ENCODE data around the gene IL34. TPM values are rescaled to one million over a fixed set of nuclear protein-coding genes. Genes with fewer than 3 reads are reported as not detected.

IL34 gene
- total RNA-seq, 1 donor from 2014 or later = 6.1 TPM

DNA sequence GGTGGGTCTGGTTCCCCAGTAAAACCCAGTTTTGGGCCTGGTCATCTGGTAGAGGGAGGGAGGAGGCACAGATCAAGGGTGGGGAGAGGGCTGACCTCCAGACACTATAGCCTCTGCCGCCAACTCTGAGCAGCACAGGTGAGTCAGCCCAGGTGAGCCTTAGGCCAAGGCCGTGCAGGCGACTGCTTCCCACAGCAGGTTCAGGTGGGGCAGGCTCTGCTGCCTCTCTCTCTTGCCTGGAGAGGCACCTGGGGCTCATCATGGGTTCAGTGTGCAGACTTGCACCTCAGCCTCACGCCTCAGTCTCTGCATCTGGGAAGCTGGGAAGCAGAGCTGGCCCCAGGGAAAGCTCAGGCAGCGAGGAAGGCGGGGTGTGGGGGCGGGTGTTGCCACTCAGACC is 37.8 kb upstream of the IL34 start:
- intact Hi-C loops (cut with DNase I) = no loop called here
- no peak for TF ChIP-seq POLR2A (IDR thresholded peaks at IDR 0.05)
- TF ChIP-seq, protein P1, sequence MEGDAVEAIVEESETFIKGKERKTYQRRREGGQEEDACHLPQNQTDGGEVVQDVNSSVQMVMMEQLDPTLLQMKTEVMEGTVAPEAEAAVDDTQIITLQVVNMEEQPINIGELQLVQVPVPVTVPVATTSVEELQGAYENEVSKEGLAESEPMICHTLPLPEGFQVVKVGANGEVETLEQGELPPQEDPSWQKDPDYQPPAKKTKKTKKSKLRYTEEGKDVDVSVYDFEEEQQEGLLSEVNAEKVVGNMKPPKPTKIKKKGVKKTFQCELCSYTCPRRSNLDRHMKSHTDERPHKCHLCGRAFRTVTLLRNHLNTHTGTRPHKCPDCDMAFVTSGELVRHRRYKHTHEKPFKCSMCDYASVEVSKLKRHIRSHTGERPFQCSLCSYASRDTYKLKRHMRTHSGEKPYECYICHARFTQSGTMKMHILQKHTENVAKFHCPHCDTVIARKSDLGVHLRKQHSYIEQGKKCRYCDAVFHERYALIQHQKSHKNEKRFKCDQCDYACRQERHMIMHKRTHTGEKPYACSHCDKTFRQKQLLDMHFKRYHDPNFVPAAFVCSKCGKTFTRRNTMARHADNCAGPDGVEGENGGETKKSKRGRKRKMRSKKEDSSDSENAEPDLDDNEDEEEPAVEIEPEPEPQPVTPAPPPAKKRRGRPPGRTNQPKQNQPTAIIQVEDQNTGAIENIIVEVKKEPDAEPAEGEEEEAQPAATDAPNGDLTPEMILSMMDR (IDR thresholded peaks at IDR 0.05) = no peak
- TF ChIP-seq POLR2AphosphoS5 (IDR thresholded peaks at IDR 0.05; ENCODE audit: insufficient read depth in 1 of 2, low read depth in 1 of 2) = no peak

DNA sequence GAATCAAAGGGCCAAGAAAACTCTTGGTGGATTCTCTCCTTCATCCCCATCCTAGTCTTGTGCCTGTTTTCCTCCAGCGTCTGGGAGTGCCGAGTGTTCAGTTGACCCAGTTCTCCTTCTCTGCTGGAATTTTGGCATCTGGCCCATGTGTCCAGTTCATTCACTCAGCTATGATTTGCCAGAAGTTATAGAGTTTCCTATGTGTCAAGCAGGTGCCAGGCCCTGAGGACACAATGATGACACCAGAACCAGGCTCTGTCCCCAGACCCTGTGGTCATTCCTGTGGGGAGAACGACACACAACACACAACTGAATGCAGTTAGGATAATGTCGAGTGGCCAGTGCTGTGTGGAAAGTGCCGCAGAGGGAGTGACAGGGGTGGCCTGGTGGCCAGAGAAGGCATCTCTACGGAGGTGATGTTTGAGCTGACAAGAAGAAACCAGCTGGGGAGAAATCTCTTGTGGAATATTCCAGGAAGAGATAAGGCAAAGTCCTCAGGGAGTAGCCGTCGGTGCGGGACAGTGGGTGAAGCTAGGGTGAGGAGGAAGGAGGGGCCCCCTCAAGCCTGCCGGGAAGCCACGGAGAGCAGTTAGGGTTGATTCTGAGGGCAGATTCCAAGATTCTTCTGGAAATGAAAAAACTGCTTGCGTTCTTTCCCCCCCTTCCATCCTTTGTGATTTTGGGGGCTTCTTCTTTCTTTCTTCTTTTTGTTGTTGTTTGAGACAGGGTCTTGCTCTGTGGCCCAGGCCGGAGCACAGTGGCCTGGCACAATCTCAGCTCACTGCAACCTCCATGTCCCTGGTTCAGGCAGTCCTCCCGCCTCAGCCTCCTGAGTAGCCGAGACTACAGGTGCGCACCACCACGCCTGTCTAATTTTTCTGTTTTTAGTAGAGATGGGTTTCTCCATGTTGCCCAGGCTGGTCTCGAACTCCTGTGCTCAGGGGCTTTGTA is 35.8 kb upstream of the IL34 start:
- Histone ChIP-seq H3K9me3 (no peaks in the 10 kb centered on the region), H3K36me3 (no peaks in the 10 kb centered on the region), H3K27me3 (no peaks in the 10 kb centered on the region), H3K27ac (no peak overlapping the region), H3K4me3 (no peak overlapping the region), H3K4me1 (peaks cover 5% of the 10 kb centered on the region)
- DNase-seq (ENCODE audit: extremely low spot score in 2 of 2) = no peak
- no peak for TF ChIP-seq POLR2AphosphoS5 (IDR thresholded peaks at IDR 0.05; ENCODE audit: insufficient read depth in 1 of 2, low read depth in 1 of 2)
- TF ChIP-seq, protein P1 (IDR thresholded peaks at IDR 0.05) = no peak
- TF ChIP-seq POLR2A (IDR thresholded peaks at IDR 0.05) = no peak
- intact Hi-C loops (cut with DNase I) = no loop called here

More for the DNA sequence above, 37.8 kb upstream of the IL34 start:
- DNase-seq (ENCODE audit: extremely low spot score in 2 of 2) = no peak
- Histone ChIP-seq H3K9me3 (no peaks in the 10 kb centered on the region), H3K4me3 (no peak overlapping the region), H3K36me3 (no peaks in the 10 kb centered on the region), H3K27me3 (no peaks in the 10 kb centered on the region), H3K27ac (no peak overlapping the region), H3K4me1 (peaks cover 5% of the 10 kb centered on the region)

DNA sequence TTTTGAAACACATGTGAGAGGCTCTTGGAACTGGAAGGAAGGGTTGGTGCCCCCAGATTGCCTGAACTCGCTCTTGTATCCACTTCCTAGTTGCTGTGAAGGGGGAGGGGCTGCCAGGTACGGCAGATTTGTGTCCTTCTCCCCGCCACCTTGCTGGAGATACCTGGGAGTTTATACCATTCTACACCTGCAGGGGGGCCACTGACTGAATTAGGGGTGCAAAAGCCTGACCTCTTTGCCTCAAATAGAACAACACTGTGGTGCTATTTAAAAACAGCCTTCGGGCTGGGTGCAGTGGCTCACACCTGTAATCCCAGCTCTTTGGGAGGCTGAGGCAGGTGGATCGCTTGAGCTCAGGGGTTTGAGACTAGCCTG is 35.1 kb upstream of the IL34 start:
- Histone ChIP-seq H3K9me3 (no peaks in the 10 kb centered on the region), H3K4me3 (no peak overlapping the region), H3K36me3 (no peaks in the 10 kb centered on the region), H3K27ac (no peak overlapping the region), H3K27me3 (no peaks in the 10 kb centered on the region), H3K4me1 (peaks cover 5% of the 10 kb centered on the region)
- no peak for DNase-seq (ENCODE audit: extremely low spot score in 2 of 2)
- TF ChIP-seq, protein P1 (IDR thresholded peaks at IDR 0.05) = no peak
- TF ChIP-seq POLR2AphosphoS5 (IDR thresholded peaks at IDR 0.05; ENCODE audit: insufficient read depth in 1 of 2, low read depth in 1 of 2) (no peak), POLR2A (IDR thresholded peaks at IDR 0.05) (no peak)
- intact Hi-C loops (cut with DNase I) = no loop called here

DNA sequence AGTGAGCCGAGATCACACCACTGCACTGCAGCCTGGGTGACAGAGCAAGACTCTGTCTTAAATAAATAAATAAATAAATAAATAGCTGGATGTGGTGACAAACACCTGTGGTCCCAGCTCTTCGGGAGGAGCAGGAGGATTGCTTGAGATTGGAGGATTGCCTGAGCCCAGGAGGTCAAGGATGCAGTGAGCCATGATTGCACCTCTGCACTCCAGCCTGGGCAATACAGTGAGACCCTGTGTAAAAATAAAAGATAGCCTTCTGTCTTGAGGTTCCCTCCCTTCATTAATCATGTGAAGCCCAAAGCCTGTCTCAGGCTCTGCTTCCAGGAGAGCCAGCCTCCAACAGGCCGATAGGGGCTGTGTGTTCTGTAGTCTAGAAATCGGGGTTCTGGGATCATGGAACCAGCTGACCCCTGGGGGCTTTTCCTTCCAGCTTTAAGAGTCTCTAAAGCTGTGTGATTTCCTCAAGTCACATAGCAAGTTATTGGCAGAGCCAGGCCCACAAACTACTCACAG is 34.5 kb upstream of the IL34 start:
- Histone ChIP-seq H3K9me3 (no peaks in the 10 kb centered on the region), H3K4me1 (peaks cover 5% of the 10 kb centered on the region), H3K27ac (no peak overlapping the region), H3K36me3 (no peaks in the 10 kb centered on the region), H3K27me3 (no peaks in the 10 kb centered on the region), H3K4me3 (no peak overlapping the region)
- intact Hi-C loops (cut with DNase I) = no loop called here
- no peak for DNase-seq (ENCODE audit: extremely low spot score in 2 of 2)
- TF ChIP-seq, protein P1 (IDR thresholded peaks at IDR 0.05) = no peak
- TF ChIP-seq POLR2A (IDR thresholded peaks at IDR 0.05) (no peak), POLR2AphosphoS5 (IDR thresholded peaks at IDR 0.05; ENCODE audit: insufficient read depth in 1 of 2, low read depth in 1 of 2) (no peak)

DNA sequence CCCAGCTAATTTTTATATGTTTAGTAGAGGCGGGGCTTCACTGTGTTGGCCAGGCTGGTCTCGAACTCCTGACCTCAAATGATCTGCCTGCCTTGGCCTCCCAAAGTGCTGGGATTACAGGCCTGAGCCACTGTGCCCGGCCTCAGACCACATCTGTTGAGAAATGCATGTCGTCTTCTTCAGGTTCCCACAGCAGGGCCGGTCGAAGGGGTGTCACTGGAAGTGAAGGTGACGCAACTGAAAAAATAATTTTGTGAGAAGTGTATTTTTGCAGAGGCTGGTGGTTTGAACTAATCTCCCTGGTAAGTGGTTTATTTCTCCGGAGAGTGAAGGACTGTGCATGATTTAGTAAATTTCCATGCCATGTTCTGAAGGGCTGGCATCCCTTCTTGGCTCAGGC is 33.4 kb upstream of the IL34 start:
- no peak for DNase-seq (ENCODE audit: extremely low spot score in 2 of 2)
- no peaks in the 10 kb centered on the region for H3K36me3 ChIP-seq
- intact Hi-C loops (cut with DNase I) = no loop called here
- H3K27ac ChIP-seq = no peak overlapping the region
- H3K4me1 ChIP-seq = peaks cover 5% of the 10 kb centered on the region
- H3K9me3 ChIP-seq = no peaks in the 10 kb centered on the region
- no peak overlapping the region for H3K4me3 ChIP-seq
- TF ChIP-seq, protein P1 (IDR thresholded peaks at IDR 0.05) = no peak
- TF ChIP-seq POLR2AphosphoS5 (IDR thresholded peaks at IDR 0.05; ENCODE audit: insufficient read depth in 1 of 2, low read depth in 1 of 2) (no peak), POLR2A (IDR thresholded peaks at IDR 0.05) (no peak)
- no peaks in the 10 kb centered on the region for H3K27me3 ChIP-seq

Measured in vagina (tissue), 2 donors.